M059J (cell line): ENCODE data around the gene PEX5L. TPM values are rescaled to one million over a fixed set of nuclear protein-coding genes. Genes with fewer than 3 reads are reported as not detected.

Experiments
- DNase-seq: peaks from one replicate; pipeline ENCODE4 v3.0.0-alpha.2; 2012; ENCODE audit warnings: low read depth
- total RNA-seq: library from RNA; depleted of rRNA; stranded (reverse); fragments of >200 nt; shearing (Covaris generic); gene quantifications from 2 replicates; pipeline ENCODE4 v1.2.3, GENCODE V29; 2014

Gene PEX5L
- total RNA-seq, 1 experiment from 2014 or later, result 1.7 TPM

DNA sequence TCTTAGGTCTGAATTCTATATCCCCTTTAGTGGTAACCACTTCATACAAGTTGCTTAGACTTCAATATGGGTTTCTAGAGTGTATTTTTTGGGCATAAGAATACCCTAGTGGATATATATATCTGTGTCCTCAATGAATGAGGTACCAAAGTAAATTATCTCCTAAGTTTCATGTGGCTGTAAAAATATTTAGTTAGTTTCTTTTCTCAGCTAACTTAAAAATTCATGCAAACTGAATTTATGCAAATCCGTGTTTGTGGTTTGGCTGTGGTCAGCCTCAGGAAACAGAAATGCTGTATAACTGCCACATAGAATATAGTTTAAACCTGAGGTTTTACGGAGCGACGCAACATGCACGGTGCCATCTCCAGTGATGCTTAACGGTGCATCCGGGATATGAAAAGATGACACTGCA is 80.3 kb downstream of the PEX5L start:
- peak; percentile 35 for DNase-seq

DNA sequence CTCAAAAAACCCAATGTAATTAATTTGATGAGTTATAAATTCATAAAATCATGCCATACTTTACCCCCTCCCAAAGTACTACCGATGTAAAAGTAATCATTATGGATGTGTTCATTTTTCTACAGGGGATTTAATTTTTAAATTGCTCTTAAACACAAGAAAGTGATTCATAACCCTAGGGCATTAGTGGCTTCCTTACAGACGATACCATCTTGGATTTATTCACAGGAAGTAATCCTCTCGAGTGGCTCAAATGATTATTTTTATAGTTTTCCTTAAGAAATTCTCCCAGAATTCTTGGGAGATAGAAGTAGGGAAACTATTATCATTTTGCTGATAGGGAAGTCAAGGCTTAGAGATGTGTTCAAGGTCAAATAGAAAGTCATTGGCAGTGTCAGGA is 80.9 kb downstream of the PEX5L start:
- peak; percentile 24 for DNase-seq

DNA sequence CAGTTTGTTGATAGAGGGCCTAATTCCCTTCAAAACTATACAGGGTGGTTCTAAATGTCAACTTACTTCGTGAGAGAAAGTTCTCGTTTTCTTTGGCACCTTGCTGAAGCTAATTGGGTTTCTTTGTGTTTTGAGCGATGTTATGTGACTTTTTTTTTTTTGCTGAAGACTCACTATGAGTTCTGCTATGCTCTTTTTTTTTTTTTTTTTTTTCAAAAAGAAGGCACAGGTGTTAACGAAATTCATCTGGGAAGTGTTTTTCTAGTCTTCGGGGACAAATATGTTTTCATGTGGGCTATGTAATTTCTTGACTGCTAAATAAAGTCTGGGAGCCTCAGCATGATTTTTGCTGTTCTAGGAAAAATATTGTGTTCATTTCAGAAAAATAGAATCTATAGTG is 81.5 kb downstream of the PEX5L start:
- no peak for DNase-seq

DNA sequence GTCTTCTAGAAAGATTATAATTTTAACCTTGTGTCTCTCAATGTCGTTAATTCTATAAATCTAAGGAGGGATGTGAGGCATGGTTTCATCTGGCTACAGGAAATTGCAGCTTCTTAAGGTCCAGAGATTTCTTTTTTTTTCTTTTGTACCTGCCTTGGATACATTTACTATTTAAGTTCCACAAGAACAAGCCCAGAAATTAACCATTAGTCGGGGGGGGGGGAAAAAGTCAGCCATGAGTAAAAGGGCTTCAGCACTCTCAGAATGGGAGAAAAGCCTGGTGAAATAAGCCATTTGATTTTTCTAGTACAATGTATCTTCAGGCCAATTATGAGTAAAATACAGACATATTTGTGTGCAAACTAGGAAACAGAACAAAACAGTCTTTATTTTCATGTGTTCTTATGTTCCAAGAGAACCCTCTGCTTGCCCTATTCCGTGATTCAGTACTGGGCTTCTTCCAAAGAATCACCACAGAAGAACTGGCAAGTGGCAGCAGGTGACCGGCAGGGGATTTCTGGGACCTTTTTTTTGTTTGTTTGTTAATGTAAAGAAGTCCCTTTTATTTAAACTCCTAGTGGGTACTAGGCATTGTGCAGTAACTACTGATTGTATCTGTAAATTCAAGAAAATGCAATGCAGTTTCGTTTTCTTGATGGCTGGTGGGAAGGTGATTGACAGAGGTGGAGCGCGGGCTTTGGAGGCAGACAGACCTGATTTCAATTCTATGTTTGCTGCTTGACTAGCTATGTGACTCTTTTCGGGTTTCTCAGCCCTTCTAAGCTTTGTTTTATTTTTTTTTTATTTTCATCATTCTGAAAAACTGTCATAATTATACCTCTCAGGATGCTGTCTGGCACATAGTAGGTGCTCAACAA is 82.5 kb downstream of the PEX5L start:
- DNase-seq, result no peak

DNA sequence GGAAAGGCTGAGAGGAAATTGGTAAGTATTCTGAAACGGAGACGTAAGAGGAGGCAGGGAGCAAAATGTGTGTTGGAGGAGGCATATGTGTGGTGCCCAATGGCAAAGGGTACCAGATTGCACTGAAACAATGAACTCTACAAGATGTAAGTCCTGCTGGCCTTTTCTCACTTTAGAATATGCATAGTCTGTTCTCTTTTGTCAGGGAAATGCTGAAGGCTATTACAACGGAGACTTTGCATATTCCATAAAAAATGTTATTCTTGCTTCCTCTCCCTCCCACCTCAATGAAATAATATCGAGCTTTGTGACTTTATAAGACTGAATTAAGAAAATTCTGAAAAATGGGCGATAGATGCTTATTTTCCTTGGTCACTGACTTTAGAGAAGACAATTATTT is 85.9 kb downstream of the PEX5L start:
- DNase-seq, result no peak

DNA sequence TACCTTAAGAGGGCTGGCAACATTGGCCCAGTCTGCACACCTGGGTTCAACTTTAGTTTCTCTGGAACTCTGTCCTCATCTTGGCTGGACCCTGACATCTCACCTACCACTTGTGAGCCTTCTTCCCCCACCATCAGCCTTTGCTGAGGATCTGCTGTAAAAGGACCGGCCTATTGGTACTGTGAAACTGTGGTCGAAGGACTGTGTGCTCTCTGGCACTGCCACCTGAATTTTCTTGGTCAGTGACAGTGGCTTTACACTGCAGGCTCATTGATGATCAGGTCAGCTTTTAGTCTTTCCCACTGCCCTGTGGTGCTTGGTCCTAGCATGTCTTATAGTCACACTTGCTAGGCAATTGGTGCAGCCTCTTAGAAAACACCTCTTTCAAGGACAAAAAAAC is 86.9 kb downstream of the PEX5L start:
- no peak for DNase-seq

DNA sequence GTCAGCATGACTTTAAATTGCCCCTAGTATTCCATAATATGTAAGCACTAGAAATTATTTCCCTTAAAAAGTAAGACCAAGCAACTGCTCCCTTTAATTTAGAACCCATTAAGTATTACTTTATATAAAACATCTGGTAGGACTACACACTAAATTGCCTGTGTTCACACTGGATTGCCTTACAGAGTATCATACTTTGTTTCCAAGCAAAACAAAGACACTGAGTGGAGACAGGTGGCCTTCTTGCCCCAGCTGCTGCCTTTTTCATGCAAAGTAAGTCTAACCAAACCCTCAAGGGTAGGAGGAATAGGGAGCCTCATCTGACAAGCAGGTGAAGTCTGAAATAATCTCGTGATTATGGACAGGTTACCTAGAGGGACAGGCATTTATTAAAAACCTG is 87.3 kb downstream of the PEX5L start:
- DNase-seq, result no peak

DNA sequence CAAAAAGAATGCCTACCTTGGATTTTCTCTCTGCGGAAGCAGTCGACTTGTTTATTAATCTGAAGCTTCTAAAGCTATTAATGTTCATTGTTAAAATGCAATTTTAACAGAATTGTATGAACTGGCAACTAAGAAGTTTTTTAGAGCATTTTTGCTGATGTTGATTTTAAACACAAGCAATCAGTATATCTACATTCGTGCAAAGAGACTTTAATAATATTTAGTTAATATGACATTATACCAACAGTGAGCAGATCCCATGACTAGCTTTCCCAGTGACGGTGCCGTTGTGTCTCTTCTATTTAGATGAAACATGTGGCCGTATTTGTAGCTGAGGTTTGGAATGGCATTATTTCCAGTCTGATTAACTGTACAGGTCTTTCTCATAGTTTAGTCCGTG is 88.0 kb downstream of the PEX5L start:
- DNase-seq, result no peak

DNA sequence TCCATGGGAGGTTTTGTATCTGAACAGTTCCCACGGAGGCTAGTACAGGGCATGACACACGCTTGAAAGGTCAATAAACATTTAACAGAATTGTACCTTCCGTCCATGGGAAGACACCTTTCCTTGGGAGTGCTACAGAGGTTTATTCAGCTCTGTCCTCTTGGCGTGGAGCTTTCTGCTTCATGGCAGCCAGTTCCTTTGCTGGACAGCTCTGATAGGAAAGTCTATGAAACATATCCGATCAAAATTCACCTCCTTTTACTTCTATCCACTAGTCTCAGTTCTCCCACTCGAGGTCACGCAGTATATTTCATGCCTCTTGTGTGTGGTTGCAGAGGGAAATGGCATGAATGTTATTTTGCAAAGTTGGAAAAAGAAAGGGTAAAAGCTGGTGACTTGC is 91.2 kb downstream of the PEX5L start:
- DNase-seq, result no peak

DNA sequence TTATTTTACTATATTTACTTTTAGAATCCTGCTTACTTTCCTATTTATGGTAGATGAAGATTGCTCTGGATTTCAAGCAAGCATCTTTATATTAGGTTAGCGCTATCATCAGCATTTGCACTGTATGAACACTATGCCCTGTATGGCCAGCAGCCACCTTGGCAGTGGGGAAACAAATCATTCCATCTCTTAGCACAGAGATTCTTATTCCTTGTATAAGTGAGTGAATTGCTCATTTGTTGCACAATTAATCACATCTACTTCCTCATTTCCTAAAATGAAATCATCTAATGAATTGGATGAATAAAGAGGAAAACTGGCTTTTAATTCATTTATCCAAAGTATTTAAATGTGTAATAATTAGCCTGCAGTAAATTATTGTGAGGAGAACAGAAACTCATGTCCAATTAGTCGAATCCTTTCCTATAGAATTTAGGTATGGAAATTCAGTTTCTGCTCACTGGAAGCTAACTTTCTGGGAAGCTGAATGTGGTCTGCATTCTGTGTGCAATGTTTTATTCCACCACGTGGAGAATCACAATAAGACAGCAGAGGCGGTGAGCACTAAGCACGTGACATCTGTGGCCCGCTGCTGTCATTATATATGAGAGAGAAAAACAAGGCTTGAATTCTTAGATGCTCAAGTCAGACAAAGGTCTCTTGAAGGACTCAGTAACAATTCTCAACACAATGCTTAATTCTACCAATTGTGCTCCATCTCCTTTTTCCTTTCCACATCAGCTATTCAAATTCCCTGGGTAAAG is 93.4 kb downstream of the PEX5L start:
- DNase-seq, result no peak

DNA sequence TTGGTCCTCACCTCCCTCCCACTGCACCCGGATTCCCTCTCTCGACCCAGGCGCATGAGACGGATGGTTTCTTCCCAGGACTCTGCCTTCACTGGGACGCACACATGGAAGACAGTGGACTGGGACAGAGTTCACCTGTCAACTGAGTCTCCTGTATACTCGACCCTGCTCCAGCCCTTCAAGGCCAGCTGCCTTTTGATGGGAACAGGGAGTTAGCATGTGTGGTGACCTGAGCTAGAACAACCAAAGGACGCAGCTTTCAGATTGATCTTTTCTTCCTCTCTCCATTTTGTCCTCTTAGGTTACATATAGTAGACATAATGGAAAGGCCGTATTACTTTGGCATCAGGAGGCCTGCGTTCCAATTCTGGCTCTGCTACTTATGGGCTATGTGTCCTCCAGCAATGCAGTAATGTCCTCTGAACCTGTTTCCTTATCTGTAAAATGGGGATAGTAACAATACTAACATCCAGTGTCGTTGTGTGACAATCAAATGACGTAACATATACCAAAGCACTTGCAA is 94.1 kb downstream of the PEX5L start:
- no peak for DNase-seq

DNA sequence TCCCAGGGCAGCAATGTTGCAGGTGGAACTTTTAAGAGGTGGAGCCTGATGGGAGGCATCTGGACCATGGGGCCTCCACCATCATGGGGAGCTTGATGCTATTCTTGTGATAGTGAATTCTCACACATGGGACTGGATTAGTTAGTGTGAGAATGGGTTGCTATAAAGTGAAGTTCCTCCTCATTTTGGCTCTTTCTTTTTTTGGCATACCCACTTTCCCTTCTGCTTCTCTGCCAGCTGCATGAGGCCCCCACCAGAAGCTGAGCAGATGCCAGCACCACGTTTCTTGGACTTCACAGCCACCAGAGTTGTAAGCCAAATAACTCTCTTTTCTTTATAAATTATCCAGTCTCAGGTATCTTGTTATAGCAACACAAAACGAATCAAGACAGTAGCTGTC is 101.0 kb downstream of the PEX5L start:
- no peak for DNase-seq

DNA sequence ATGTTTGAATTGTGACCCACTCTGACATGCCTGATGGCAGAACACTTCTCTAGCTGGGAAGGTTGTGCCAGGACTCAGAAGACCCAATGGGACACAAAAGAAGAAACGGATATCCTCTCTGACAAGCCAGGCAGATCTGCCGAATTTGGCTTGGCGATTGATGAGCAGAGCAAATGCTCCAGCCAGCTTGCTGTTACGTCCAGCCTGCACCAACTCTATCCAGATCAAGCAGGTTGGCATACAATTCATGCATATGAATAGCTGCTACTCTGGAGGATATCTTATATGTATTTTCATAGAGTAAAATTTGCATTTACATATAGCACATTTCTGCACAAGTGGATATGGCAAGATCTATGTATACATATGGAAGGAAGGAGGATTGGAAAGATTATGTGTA is 102.8 kb downstream of the PEX5L start:
- no peak for DNase-seq

DNA sequence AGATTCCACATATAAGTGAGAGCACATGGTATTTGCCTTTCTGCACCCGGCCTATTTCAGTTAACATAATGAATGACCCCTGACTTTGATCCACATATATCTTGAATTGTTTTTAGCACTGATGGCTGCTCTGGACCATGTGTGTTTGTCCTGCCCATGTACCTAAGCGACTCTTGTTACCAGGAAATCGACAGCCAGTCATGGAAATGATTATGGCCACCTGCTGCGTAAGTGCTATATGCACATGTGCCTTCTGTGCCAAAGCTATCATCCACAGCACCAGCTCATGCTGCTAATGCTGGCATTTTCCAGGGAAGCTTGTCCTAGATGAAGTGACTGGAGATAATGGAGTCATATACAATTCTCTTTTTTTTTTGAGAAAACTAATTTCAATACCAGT is 103.7 kb downstream of the PEX5L start:
- no peak for DNase-seq

DNA sequence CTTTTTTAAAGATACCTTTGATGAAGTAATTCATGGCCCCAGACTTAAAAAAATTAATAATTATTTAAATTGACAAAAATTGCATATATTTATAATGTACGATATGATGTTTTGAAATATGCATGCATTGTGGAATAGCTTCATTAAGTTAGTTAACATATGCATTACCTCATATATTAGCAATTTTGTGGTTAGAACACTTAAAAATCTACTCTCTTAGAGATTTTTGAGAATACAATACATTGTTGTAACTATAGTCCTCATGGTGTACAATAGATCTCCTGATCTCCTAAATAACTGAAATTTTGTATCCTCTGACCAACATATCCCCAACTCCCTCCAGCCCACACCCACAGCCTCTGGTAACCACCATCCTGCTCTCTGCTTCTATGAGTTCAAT is 104.1 kb downstream of the PEX5L start:
- no peak for DNase-seq

DNA sequence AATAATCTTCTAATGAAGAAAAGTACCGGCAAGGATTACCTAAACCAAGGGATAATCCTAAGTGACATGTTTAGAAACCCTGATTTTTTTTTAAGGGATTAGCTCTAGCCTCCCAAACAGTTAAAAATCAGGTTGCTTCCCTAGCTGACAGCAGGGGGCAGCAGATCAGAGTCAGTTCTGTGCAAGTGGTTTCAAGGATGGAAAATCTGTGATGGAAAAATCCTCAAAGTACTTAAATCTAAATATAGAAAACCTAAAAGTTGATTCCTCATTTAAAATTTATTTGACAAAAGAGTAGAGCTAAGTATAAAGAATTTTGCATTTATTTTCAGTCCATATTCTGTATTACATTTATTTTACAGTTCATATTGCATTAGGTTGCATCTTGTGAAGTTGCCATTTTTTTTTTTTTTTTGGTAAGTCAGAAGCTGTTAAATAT is 107.6 kb downstream of the PEX5L start:
- DNase-seq, result peak; percentile 56

DNA sequence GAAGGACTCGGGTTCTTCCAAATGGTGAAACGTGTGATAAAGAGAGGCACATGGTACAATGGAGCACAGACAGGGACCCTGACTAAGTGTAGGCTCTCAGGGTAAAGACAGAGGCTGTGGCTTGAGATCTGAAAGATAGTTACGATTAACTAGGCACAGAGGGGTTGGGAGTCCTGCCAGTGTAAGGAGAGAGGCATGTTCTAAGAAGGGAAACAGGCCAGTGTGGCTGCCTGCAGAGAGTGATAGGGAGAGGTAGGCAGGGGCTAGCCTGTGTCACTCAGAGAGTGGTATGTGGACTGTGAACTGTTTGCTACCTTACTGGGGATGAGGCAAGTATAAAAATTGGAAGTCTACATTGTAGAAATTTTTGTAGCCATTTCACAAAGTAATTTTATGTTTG is 109.5 kb downstream of the PEX5L start:
- DNase-seq, result no peak

DNA sequence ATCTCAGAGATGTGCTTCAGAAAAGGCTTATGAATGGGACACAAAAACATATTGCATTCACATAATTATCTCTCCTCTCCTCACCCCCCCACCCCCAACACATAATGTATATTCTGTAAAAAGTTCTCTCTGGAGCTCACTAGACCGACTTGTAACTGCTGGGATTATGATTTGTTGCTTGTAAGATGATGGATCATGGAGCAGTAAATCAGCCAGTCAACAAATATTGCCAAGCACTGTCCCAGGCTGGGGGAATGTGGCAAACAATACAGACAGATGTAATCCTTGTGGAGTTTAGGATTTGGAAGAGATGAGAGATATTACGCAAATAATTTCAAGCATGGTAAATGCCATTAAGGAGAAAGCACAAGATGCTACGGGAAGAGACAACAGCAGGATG is 114.8 kb downstream of the PEX5L start:
- no peak for DNase-seq

DNA sequence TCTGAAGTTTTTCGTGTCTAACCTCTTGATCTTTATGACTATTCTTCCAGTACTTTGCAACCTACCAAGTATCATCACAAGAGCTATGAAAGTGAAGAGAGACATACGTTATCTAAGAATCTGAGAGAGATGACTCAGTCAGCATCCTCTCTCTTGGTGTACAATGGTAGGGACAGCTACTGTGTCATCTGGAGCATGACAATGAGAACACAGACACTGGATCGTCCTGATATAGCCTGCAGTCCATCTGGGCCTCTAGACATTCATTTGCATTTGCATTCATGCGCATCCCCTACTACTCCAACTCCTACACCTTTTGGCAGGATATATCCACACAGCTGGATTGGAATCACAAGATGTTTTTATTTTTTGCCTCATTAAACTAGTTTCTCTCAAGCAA is 115.2 kb downstream of the PEX5L start:
- no peak for DNase-seq

DNA sequence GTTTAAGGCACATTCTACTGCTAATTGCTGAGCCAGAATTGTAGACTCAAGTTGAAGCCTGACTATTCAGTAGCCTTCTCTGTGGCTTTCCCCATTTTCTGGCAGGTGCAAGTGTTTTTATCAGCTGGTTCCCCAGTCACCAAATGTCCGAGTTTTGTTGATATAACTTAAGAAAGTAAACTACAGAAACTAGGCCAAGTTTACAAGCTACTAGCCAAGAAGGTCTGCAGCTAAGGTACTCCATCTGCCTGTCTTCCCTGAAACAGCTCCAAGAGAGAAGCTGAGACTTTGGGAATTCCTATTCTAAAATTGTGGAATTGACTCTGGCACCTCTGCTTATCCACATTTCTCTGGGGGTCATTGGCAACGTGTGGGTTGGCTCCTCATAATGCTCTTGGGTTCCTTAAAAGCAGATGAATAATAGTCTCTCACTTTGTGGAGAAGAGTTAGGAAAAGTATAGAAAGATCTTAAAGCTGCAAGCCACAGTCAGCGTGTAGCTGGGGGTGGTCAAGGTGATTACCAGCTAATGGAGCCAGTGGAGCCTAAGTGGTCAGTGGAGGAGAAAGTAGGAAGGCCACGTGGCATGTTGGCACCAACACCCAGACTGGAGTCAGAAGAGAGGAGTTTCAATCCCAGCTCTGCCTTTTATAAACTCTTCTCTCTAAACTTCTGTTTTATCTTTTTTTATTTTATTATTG is 128.8 kb downstream of the PEX5L start:
- DNase-seq, result no peak

DNA sequence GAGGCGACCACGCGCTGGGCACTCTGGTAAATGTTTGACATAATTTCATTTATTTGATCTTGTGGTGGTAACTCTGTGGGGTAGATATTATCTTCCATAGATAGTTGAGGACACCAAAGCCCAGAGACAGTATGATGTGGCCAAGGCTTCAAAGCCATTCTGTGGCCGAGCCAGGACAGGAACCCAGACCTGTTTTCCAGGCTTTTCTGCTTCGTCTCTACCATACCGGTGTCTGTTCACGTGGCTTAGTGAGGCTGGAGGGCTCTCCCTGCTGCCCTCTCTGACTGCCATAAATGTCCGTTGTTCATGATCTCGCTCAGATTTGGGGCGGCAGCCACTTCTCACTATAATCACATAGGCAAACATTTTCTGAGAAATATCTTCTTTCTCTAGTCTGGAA is 134.7 kb downstream of the PEX5L start:
- no peak for DNase-seq

DNA sequence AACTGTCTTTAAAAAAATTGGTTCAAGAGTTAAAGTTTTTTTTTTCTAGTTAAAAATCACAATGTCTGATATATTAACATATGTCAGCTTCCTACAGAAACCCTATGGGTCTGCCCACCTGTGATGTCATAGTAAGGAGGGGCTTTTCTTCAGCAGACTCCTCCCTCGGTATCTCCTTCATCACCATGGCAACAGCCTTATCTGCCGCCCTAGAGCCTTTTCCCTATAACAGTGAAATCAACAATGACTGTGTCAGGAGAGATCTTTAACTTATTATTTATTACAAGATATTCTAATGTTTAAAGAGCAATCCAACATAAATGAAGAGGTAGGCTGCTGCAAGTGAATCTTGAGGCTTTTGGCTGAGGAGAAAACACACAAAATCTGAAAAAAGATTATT is 138.7 kb downstream of the PEX5L start:
- DNase-seq, result peak; percentile 18
